Measurements from ENCODE around the gene ITGA3.
"Not testable (repeated sequence)": the region's sequence is repeated elsewhere in the genome, so short reads cannot be mapped to it uniquely, and the experiment has no call there.

The ITGA3 gene

DNA sequence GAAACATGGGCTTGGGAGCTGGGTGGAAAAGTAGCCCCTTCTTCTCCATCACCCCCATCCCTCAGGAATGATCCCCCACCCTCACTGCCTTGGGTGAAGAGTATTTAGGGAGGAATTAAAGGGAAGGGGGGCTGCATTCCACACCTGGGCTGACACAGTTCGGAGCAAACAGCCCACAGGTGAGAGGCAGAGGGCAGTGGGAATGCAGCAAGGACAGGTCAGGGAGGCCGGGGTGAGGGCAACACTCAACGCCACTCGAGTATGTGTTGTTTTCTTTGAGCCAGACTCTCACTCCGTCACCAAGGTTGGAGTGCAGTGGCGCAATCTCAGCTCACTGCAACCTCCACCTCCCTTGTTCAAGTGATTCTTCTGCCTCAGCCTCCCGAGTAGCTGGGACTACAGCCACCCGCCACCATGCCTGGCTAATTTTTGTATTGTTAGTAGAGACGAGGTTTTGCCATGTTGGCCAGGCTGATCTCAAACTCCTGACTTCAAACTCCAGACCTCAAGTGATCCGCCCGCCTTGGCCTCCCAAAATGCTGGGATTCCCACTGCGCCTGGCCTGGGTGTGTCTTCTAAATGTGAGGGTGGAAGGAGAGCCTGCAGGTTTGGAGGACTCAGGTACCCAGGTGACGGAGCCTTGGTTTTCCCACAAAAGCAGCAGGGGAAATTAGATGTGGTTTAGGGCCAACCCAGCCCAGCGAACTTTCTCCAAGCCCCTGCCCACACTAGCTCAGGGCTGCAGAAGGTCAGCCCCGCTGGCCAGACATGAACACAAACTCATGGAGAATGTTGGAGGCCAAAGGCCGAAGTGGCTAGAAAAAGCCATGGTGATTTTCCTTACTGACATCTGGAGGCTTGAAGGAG is 21.2 kb upstream of the ITGA3 start:
- in situ Hi-C loops (cut with HindIII; ENCODE audit: low sequenced_read_pairs) = no loop called here
- TF ChIP-seq, protein P1, sequence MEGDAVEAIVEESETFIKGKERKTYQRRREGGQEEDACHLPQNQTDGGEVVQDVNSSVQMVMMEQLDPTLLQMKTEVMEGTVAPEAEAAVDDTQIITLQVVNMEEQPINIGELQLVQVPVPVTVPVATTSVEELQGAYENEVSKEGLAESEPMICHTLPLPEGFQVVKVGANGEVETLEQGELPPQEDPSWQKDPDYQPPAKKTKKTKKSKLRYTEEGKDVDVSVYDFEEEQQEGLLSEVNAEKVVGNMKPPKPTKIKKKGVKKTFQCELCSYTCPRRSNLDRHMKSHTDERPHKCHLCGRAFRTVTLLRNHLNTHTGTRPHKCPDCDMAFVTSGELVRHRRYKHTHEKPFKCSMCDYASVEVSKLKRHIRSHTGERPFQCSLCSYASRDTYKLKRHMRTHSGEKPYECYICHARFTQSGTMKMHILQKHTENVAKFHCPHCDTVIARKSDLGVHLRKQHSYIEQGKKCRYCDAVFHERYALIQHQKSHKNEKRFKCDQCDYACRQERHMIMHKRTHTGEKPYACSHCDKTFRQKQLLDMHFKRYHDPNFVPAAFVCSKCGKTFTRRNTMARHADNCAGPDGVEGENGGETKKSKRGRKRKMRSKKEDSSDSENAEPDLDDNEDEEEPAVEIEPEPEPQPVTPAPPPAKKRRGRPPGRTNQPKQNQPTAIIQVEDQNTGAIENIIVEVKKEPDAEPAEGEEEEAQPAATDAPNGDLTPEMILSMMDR (IDR thresholded peaks at IDR 0.05; ENCODE audit: low read depth, low read length) = no peak
- H3K4me3 ChIP-seq (ENCODE audit: low read depth, low read length) = no peak overlapping the region
- DNase-seq (ENCODE audit: low read depth, low spot score) = no peak

DNA sequence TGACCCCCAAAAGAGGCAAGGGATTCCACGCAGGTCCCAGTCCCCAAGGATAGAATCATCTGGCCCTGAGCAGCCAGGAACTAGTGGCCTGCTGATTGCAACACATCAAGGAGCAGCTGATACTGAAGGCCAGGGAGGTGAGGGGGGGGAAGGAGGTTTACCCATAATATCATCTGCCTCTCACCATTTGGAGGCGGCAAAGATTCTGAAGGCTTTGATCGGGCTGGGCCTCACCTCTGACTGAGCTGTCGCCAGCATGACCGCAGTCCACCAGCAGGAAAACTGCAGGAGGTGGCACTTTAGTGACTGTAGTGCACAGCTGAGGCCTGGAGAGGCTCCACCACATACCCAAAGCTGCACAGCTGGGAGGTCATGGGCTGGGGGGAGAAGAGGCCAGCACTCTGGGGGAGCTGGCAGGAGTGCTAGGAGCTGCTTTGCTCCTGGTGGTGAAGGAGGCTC is 20.5 kb upstream of the ITGA3 start:
- DNase-seq (ENCODE audit: low read depth, low spot score) = no peak
- in situ Hi-C loops (cut with HindIII; ENCODE audit: low sequenced_read_pairs) = no loop called here
- H3K4me3 ChIP-seq (ENCODE audit: low read depth, low read length) = no peak overlapping the region
- TF ChIP-seq, protein P1 (IDR thresholded peaks at IDR 0.05; ENCODE audit: low read depth, low read length) = no peak

DNA sequence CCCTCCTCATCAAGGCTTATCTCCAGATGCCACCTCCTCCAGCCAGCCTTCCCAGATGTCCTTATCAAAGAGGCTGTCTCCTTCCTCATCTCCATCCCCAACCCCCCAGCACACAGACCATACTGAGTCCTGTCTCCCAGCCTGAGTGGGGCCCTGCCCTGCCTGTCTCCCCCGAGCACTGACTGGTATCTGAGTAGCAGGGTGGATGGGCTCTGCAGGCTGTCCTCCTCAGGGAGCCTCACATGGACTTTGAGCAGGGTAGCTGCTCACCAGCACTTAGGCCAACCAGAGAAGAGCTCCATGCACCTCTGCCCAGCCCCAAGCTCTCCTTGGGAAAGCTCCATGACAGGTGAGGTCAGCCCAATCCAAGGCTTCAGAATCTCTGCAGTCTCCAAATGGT is 20.0 kb upstream of the ITGA3 start:
- TF ChIP-seq, protein P1 (IDR thresholded peaks at IDR 0.05; ENCODE audit: low read depth, low read length) = no peak
- DNase-seq (ENCODE audit: low read depth, low spot score) = no peak
- H3K4me3 ChIP-seq (ENCODE audit: low read depth, low read length) = no peak overlapping the region
- in situ Hi-C loops (cut with HindIII; ENCODE audit: low sequenced_read_pairs) = no loop called here

DNA sequence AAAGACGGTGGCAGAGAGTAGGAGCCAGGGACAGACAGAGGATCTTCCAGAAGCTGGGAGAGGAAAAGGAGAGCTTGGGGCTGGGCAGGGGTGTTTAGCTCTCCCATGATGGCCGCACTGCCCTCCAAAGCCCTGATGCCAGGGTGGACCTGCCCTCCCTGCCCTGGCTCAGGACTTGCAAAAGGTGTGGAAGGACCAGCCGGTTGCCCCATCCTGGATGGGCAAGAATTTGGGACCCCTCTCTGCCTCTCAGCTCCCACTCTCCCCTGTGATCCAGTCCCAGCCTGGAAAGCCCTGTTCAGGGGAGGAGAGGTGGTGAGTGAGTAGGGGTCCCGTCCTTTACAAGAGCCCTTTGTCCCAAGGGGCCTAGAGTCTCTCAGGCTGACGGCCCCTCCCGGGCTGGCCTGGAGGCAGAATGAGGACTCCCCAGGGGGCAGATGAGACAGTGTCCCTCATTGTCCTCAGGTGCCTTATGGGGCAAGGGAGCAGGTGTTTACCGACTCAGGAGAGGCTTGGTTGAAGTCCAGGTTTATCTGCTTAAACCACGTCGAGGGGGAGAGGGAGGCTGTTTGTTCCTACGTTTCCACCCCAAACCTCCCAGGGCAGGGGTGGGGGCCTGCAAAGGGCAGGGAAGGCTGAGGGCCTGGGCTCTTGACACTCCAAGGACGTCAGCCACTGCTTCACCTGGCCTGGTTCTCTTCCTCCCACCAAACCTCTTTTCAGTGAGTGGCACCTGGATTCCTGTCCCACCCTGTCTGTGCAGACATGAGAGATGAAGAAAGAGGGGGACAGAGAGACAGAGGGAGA is 19.3 kb upstream of the ITGA3 start:
- TF ChIP-seq, protein P1 (IDR thresholded peaks at IDR 0.05; ENCODE audit: low read depth, low read length) = no peak
- DNase-seq (ENCODE audit: low read depth, low spot score) = no peak
- in situ Hi-C loops (cut with HindIII; ENCODE audit: low sequenced_read_pairs) = no loop called here
- H3K4me3 ChIP-seq (ENCODE audit: low read depth, low read length) = no peak overlapping the region

DNA sequence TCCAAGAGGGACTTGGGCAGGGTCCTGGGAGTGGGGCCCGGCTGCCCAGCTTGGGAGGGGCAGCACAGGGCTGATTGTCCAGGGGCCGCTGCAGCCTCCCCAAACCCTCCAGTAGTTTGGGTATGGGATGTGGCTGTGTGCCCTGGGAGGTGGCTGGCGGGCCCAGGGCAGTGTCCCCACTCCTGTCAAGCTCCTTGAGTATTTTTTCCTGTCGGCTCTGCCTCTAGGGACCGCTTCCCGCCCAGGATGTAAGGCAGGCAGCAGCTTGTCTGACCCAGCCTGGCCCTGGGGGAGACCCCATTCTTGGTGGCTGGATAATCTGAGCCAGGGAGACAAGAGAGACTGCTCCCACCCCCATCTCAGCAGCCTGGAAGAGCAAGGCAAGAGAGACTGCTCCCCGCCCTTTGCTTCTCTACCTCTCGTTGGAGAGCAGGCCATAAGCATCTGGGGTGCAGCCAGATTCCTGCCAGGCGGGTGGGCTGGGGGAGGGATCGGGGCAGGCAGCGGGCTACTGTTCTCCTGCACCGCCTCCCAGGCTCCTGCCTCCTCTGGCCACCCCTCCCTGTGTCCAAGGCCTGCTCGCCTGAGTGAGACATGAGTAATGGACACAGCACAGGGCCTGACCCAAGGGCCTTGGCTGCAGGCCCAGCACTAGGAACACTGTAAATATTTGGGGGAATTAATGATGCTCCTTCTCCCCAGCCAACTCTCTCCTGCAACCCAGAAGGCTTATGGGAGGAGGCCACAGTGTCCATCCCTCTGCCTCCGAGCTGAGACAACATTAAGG is 18.4 kb upstream of the ITGA3 start:
- TF ChIP-seq, protein P1 (IDR thresholded peaks at IDR 0.05; ENCODE audit: low read depth, low read length) = no peak
- H3K4me3 ChIP-seq (ENCODE audit: low read depth, low read length) = no peak overlapping the region
- peak; percentile 82 for DNase-seq (ENCODE audit: low read depth, low spot score)
- in situ Hi-C loops (cut with HindIII; ENCODE audit: low sequenced_read_pairs) = no loop called here

DNA sequence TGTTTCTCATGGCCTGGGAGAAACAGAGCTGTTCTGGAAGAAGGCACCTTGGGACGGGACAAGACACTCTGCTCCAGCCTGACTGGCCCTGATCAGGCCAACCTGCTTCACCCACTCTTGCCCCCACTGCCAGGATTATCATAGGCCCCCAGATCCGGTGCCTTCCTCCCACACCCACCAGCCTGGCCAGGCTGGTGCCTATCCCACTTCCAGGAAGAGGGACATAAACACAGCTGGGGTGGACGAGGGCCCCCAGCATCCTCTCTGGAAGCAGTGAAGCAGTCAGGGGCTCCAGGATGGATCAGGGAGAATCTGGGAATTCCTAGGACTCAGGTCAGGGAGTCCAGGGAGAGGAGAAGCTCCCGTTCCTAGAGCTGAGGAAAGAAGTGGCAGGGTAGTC is 16.9 kb upstream of the ITGA3 start:
- DNase-seq (ENCODE audit: low read depth, low spot score) = no peak
- no peak overlapping the region for H3K4me3 ChIP-seq (ENCODE audit: low read depth, low read length)
- TF ChIP-seq, protein P1 (IDR thresholded peaks at IDR 0.05; ENCODE audit: low read depth, low read length) = no peak
- in situ Hi-C loops (cut with HindIII; ENCODE audit: low sequenced_read_pairs) = no loop called here

DNA sequence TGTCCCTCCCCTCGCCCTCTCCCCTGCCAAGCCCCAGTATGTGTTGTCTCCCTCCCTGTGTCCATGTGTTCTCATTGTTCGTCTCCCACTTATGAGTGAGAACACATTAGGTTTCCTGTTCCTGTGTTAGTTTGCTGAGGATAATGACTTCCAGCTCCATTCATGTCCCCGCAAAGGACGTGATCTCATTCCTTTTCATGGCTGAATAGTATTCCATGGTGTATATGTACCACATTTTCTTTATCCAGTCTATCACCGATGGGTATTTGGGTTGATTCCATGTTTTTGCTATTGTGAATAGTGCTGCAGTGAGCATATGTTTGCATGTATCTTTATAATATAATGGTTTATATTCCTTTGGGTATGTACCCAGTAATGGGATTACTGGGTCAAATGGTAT is 15.4 kb upstream of the ITGA3 start:
- H3K4me3 ChIP-seq (ENCODE audit: low read depth, low read length); in situ Hi-C loops (cut with HindIII; ENCODE audit: low sequenced_read_pairs); DNase-seq (ENCODE audit: low read depth, low spot score): not testable (repeated sequence)

Data from astrocyte of the spinal cord (primary cell).